NCI-H1092 (cell line): Measurements from ENCODE around the gene ATF7IP.

Experiments used
- DNase-seq: peaks from one replicate; lab custom pipeline; 2025; lab: John Stamatoyannopoulos, UW

The ATF7IP gene

DNA sequence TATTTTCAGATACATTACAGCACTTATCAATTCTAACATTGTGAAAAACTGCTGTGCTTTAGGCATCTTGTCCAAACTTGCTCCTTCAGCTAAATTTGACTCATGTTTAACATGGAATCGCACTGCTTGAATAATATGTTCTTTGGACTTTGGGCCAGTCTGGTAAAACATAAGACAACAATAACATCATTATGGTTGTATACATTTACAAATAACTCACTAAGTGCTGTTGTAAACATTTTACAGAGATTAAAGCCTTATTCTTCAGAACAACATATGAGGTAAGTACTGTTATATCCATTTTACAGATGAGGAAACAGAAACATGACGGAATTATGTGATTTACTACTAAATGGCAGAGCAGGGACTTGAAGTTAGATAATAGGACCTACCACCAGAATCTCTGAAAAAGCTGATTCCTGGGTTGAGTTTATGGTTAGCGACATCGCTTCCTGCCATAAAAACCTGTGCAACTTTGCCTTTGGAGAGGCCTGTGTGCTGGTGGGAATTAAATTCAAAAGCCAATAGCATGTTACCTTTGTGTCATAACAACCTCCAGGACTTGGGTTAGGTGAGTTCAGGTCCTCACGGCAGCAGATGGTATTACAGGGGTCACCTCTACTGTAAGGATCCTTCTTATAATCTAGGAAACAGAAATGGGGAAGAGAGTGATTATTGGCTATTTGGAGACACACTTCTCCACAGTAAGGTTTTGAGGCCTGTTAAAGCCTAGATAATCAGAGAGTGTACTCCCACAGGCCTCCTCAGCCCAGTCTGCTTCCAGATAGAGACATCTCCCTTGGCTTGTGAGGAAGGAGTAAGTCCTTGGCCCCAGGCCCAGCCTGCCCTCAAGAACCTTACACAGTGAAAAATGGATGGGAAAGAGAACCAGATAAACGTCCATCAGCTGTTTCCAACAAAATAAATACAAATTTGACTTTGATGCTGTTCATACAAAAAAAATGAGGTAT lies 140.4 kb downstream of the ATF7IP start:
- no peak for DNase-seq

DNA sequence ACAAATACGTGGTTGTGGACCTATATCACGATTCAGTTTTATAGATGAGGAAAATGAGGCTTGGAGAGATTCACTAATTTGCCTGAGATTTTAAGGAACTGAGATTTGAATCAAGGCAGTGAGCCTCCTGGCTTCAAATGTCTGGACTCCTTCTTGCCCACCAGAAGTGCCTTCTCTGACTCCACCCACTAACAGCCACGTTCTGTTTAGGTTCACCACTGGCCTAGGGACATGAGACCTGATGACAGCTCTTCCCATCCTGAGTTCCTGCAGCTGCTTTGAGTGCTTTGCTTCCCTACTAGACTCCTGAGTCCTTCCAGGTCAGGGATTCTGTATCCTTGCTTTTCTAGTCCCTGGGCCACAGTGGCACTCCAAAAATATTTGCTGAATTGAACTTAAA lies 145.1 kb downstream of the ATF7IP start:
- DNase-seq = no peak

DNA sequence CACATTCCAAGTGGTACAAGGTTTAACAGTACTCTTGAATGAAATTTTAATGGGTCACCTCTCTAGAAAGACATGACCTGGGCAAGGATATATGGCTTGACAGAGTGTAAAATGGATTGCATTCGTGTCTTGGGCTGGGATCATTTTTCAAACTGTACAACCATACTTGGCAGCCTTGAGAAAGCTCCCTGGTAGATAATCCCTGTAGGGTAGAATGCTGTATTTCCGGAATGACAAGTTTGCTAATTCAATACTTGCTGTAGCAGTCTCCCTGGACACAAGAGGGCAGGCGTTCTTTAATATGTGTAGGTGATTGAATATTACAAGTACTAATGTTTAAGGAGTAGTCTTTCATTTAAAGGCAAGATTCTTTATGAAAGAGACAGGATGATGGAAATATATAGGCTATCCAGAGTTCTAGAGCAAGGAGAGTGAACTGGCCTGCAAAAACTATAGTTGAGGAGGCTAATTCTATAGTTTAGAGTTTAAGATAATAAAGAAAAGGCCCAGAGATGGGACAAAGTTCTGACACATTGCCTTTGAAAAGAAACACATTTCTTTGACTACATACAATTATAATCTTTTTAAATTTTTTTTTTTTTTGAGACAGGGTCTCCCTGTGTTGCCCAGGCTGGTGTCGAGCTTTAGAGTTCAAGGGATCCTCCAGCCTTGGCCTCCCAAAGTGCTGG lies 148.8 kb downstream of the ATF7IP start:
- DNase-seq = peak; percentile 1

DNA sequence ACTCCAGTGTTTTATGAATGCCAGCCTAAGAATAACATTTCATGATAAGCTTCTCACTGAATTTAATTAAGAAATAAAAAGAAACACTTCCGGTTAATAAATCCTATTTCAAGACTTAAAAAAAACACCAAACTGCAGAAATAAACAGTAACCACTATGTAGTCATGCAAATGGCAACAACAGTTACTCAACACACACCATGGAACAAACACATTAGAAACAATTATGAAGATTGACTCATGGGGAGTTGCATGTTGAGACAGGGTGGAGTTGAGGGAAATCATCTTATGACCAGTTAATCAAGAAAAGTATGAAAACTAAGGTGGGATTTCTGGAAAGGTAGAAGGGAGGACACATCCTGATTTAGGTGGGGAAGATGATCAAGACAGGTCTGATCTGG lies 149.5 kb downstream of the ATF7IP start:
- no peak for DNase-seq

DNA sequence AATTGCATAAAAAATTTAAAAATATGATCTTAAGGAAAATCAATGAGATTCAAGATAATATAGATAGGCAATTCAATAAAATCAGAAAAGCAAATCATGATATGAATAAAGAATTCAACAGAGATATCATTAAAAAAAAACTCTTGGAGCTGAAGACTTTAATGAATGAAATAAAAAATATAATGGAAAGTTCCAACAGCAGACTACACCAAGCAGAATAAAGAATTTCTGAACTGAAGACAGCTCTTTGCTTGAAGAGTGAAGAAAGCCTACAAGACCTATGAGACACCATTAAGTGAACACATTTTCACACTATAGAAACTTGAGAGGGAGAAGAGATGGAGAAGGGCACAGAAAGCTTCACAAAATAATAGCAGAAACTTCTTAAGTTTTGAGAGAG lies 156.3 kb downstream of the ATF7IP start:
- DNase-seq = no peak

DNA sequence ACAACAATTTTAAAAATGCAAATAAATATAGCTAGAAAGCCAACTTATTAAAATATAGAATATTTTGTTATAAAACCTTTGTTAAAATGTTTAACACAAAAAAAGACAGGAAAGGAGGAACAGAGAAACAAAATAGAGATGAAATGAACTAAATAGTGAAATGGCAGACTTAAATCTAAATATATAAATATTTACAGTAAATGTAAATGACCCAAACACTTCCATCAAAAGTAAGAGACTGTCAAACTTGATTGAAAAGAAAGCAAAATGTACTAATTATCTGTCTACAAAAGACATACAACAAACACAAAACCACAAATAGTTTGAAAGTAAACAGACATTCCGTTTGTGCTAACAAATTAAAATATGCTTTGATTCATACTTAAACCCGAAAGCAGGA lies 160.5 kb downstream of the ATF7IP start:
- DNase-seq = no peak

DNA sequence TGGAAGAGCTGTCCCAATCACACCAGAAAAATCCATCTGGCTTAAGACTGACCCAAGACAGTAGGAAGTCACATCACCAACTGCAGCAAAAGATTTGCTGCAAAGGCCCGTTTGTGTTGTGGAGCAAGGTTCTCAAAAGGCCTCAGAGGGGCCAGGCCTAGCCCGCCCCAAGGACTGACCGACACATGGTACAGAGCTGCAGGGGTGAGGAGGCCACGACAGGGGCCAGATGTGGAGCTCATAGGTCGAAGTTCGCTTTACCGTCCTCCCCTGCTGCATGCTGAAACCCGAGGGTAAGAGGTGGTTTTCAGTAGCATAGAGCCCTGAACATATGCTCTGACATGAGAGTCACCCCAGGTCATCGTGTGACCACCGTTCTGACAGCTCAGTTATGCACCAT lies 166.7 kb downstream of the ATF7IP start:
- DNase-seq = no peak

DNA sequence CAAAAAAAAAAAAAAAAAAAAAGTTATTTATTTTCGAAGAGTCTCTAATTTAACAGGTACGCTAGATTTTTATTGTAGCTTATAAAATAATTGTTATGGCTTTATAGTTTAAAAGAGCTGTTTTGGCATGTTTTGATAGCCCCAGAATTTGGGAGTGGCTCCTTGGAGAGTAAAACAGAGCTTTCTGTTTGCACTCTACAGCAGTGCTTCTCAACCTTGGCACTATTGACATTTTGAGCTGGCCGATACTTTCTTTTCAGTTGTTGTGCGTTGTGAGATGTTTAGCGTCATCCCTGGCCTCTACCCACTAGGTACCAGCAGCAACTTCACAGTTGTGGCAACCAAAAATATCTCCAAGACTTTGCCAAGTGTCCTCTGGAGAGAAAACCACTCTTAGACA lies 171.6 kb downstream of the ATF7IP start:
- DNase-seq = no peak

DNA sequence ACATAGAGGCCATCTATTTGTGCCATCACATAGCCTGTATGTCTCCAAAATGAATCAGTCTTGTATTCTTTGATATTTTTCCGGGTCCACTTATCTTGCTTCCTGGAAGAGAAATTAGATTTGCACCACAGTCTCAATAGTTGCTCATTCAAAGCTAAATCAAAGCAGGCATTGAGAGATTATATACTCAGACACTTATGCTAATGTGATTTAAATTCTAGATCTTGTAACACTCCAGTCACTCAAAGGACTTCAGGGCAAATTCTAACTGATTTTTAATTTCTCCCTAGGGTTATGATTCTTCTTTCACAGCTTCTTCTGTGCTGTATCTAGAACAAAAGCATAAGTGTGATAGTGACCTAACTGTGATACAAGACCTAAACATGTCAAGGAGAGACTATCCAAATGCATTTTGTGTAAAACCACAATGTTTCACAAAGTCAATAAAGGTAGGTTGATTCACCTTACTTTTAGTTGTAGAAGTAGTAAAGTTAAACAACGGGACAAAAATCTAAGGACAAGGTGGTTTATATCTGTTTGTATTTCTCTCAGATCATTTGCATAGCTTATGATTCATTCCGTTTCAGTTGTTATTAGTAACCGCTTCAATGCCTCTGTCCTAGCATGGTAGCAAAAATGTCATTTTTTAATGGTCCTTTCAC lies 175.4 kb downstream of the ATF7IP start:
- no peak for DNase-seq

DNA sequence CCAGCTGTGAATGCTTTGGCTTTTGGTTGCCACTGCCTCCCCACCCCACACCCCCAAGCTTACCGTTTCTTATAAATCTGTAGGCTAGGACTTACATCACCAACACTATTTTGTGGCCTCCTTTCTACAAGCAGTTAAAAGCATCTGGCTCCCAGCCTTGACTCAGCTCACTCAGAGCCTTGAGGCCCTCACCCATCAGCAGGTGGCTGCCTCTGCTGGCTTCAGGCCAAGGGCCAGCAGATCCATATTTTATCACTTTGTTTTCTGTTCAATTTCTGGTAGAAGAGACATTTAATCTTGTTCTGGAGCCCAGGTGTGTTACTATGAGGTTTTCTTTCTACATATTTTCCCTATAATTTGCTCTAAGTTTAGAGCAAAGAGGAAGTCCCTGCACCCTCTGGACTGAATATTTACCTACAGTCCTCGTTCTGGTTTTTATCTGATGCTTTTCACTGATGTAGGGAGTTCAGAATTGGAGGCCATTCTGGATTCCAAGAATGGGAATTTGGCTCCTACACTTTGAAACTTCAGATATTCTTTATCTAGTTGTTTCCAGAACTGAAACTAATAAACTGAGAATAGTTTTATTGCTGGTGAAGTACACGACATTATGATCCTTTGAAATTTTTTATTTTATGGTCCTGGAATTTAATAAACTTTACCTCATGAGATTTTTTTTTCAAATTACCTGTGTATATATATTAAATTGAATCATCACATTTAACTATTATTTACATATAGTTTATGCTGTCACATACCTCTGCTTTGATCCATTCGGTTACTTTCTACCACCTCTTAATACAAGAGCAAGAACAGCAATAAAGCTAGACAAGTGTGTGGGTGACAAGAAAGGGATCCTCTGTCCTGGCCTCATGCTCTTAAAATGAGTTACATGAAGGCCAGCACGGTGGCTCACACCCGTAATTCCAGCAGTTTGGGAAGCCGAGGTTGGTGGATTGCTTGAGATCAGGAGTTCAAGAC lies 180.0 kb downstream of the ATF7IP start:
- no peak for DNase-seq

DNA sequence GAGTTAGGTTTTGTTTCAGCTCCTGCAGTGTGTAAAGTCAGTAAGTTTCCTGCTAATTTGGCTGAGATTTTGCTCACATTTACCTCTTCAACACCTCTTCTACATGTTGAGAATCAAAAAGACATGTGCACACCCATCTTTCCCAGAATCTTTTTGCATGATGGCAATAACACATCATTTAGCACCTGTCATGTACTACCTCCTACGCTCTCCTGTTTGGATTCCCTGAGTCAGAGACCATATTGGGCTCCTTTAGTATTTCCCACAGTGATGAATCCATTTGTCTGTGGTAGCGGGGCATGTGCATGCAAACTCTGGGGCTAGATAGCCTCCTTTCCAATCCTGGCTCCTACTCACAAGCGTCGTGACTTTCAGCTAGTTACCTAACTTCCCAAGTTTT lies 182.1 kb downstream of the ATF7IP start:
- no peak for DNase-seq

DNA sequence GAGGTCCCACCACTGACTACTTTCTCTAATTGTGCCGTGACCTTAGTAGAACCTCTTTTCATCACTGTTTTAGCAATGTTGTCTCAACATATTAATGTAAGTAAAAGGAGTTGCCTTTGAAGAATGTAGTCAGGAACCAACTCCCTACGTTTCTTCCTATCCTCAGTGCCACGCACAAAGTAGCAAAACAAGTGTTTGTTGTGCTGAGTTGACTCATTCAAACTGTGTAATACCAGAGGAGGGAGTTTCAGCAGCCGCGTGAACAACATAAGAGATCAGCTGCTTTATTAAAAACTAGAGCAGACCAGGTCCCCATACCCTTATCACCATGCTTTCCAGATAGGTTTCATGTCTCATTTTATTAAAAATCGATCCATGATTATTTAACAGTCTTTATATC lies 183.1 kb downstream of the ATF7IP start:
- DNase-seq = no peak
